NB4 (cell line): ENCODE results near the gene ZNF627.

Experiments used
- DNase-seq: peaks from one replicate; pipeline ENCODE4 v3.0.0; 2010; ENCODE audit warnings: low read depth
- H3K4me3 ChIP-seq: one replicate; pipeline ENCODE4 v1.5.1; 2011; ENCODE audit warnings: mild to moderate bottlenecking, low read depth, low read length, moderate library complexity
- CTCF ChIP-seq: IDR thresholded peaks from one replicate; pipeline ENCODE4 v1.5.1; 2012; ENCODE audit warnings: low read depth, low read length
- MAX ChIP-seq: IDR thresholded peaks from 2 replicates; pipeline ENCODE4 v1.6.1; 2011; ENCODE audit warnings: low read depth, low read length
- MYC ChIP-seq: IDR thresholded peaks from 2 replicates; pipeline ENCODE4 v1.6.1; 2011; ENCODE audit warnings: low read depth, low read length
- POLR2A ChIP-seq: IDR thresholded peaks from 2 replicates; pipeline ENCODE4 v1.6.1; 2011; ENCODE audit warnings: mild to moderate bottlenecking; ENCODE audit not compliant: insufficient read length; ENCODE audit errors: extremely low read depth

Gene ZNF627

GRCh38 chr19:11574689-11575088 is 22.6 kb upstream of the ZNF627 start:
- no peak for DNase-seq
- TF ChIP-seq MYC, result no peak
- no peak for TF ChIP-seq CTCF
- no peak for TF ChIP-seq POLR2A
- no peak for TF ChIP-seq MAX
- no peak overlapping the region for H3K4me3 ChIP-seq

- no peak for TF ChIP-seq MYC
- TF ChIP-seq POLR2A, result no peak
- TF ChIP-seq MAX, result no peak
- no peak for TF ChIP-seq CTCF
- no peak for DNase-seq
- no peak overlapping the region for H3K4me3 ChIP-seq
Measured at GRCh38 chr19:11576227-11576626, 21.1 kb upstream of the ZNF627 start.

GRCh38 chr19:11577451-11578257 is 19.6 kb upstream of the ZNF627 start, which contains the start of gene ACP5:
Gene ACP5 (minus strand): TSS chr19:11577645. CDS start chr19:11577317, 328 bp downstream.
- no peak for DNase-seq
- TF ChIP-seq MAX, result no peak
- no peak for TF ChIP-seq CTCF
- TF ChIP-seq POLR2A, result no peak
- TF ChIP-seq MYC, result no peak
- H3K4me3 ChIP-seq, result no peak within 1 kb of the TSS

- peak; percentile 32 for DNase-seq
- H3K4me3 ChIP-seq, result no peak overlapping the region
Measured at GRCh38 chr19:11578258-11579142, 18.8 kb upstream of the ZNF627 start.

More at GRCh38 chr19:11578258-11579142, 18.8 kb upstream of the ZNF627 start:
- TF ChIP-seq MYC (no peak), CTCF (no peak), MAX (no peak), POLR2A (no peak)
